ENCODE results near the gene TMEFF2. TPM values are rescaled to one million over a fixed set of nuclear protein-coding genes. Genes with fewer than 3 reads are reported as not detected.

Gene TMEFF2
- total RNA-seq, 2 experiments from 2014 or later: not detected

- no peak for TF ChIP-seq EZH2phosphoT487 (IDR thresholded peaks at IDR 0.05; ENCODE audit: borderline replicate concordance, low read depth, low read length)
- TF ChIP-seq CTCF (conservative IDR thresholded peaks at IDR 0.05; ENCODE audit: low read length): no peak
- no peak overlapping the region for H3K27ac ChIP-seq (ENCODE audit: low read depth, low read length, poor library complexity, severe bottlenecking)
- no peak overlapping the region for H2AFZ ChIP-seq (ENCODE audit: low read length)
- no peaks in the 10 kb centered on the region for H3K4me1 ChIP-seq (ENCODE audit: insufficient read depth, low read length, poor library complexity, severe bottlenecking)
- H3K9me3 ChIP-seq (ENCODE audit: low read length): no peaks in the 10 kb centered on the region
- no peak for DNase-seq (ENCODE audit: low spot score)
- no TSS peak for BruUV-seq (replicated peaks)
- H3K9me2 ChIP-seq (ENCODE audit: insufficient read depth, low read length): no peaks in the 10 kb centered on the region
- H3K36me3 ChIP-seq (ENCODE audit: insufficient read depth, low read length): no peaks in the 10 kb centered on the region
- no peak overlapping the region for H3K4me2 ChIP-seq (ENCODE audit: low read length)
- no peaks in the 10 kb centered on the region for H4K20me1 ChIP-seq (ENCODE audit: insufficient read depth, low read length)
- POLR2A ChIA-PET: interaction anchor here (0.7 to 1.5 kb wide), 4 partner anchors 11 to 24 kb away, joined by 3 to 5 read pairs (median 4); no protein-coding TSS in a partner anchor
- intact Hi-C loops (cut with micrococcal nuclease; ENCODE audit: unreplicated experiment): no loop called here
- CTCF ChIA-PET (ENCODE audit: unreplicated experiment): no interaction called here
- no peak overlapping the region for H3K4me3 ChIP-seq (ENCODE audit: low read depth, low read length, poor library complexity, severe bottlenecking)
- H3K79me2 ChIP-seq (ENCODE audit: insufficient read depth, low read depth, low read length): no peaks in the 10 kb centered on the region
Measured at GRCh38 chr2:192011196-192011595, 183.5 kb downstream of the TMEFF2 start.

- no peaks in the 10 kb centered on the region for H3K79me2 ChIP-seq (ENCODE audit: insufficient read depth, low read depth, low read length)
- no peaks in the 10 kb centered on the region for H3K9me3 ChIP-seq (ENCODE audit: low read length)
- no peak for DNase-seq (ENCODE audit: low spot score)
- no peak overlapping the region for H3K4me3 ChIP-seq (ENCODE audit: low read depth, low read length, poor library complexity, severe bottlenecking)
- H3K9me2 ChIP-seq (ENCODE audit: insufficient read depth, low read length): no peaks in the 10 kb centered on the region
- H4K20me1 ChIP-seq (ENCODE audit: insufficient read depth, low read length): no peaks in the 10 kb centered on the region
- H3K36me3 ChIP-seq (ENCODE audit: insufficient read depth, low read length): no peaks in the 10 kb centered on the region
- no peak overlapping the region for H2AFZ ChIP-seq (ENCODE audit: low read length)
- ChIA-PET CTCF (ENCODE audit: unreplicated experiment) (no interaction called here), POLR2A (interaction anchor here (0.9 to 1.5 kb wide), 3 partner anchors 10 to 69 kb away, joined by 3 to 4 read pairs (median 4); no protein-coding TSS in a partner anchor)
- no peak overlapping the region for H3K27ac ChIP-seq (ENCODE audit: low read depth, low read length, poor library complexity, severe bottlenecking)
- no peaks in the 10 kb centered on the region for H3K4me1 ChIP-seq (ENCODE audit: insufficient read depth, low read length, poor library complexity, severe bottlenecking)
- intact Hi-C loops (cut with micrococcal nuclease; ENCODE audit: unreplicated experiment): no loop called here
- BruUV-seq (replicated peaks): no TSS peak
- H3K4me2 ChIP-seq (ENCODE audit: low read length): no peak overlapping the region
- TF ChIP-seq CTCF (conservative IDR thresholded peaks at IDR 0.05; ENCODE audit: low read length): no peak
- no peak for TF ChIP-seq EZH2phosphoT487 (IDR thresholded peaks at IDR 0.05; ENCODE audit: borderline replicate concordance, low read depth, low read length)
Measured at GRCh38 chr2:192010073-192010472, 184.7 kb downstream of the TMEFF2 start.

- H3K4me3 ChIP-seq (ENCODE audit: low read depth, low read length, poor library complexity, severe bottlenecking): no peak overlapping the region
- TF ChIP-seq CTCF (conservative IDR thresholded peaks at IDR 0.05; ENCODE audit: low read length): no peak
- TF ChIP-seq EZH2phosphoT487 (IDR thresholded peaks at IDR 0.05; ENCODE audit: borderline replicate concordance, low read depth, low read length): no peak
- no peaks in the 10 kb centered on the region for H3K9me2 ChIP-seq (ENCODE audit: insufficient read depth, low read length)
- ChIA-PET CTCF (ENCODE audit: unreplicated experiment) (no interaction called here), POLR2A (interaction anchor here (0.6 kb wide), 1 partner anchor 383 kb away, joined by 4 read pairs; no protein-coding TSS in a partner anchor)
- no peak overlapping the region for H2AFZ ChIP-seq (ENCODE audit: low read length)
- H3K79me2 ChIP-seq (ENCODE audit: insufficient read depth, low read depth, low read length): no peaks in the 10 kb centered on the region
- H3K9me3 ChIP-seq (ENCODE audit: low read length): no peaks in the 10 kb centered on the region
- H3K27ac ChIP-seq (ENCODE audit: low read depth, low read length, poor library complexity, severe bottlenecking): no peak overlapping the region
- H3K36me3 ChIP-seq (ENCODE audit: insufficient read depth, low read length): no peaks in the 10 kb centered on the region
- intact Hi-C loops (cut with micrococcal nuclease; ENCODE audit: unreplicated experiment): no loop called here
- no TSS peak for BruUV-seq (replicated peaks)
- no peaks in the 10 kb centered on the region for H4K20me1 ChIP-seq (ENCODE audit: insufficient read depth, low read length)
- no peak overlapping the region for H3K4me2 ChIP-seq (ENCODE audit: low read length)
- H3K4me1 ChIP-seq (ENCODE audit: insufficient read depth, low read length, poor library complexity, severe bottlenecking): no peaks in the 10 kb centered on the region
- DNase-seq (ENCODE audit: low spot score): no peak
Measured at GRCh38 chr2:192007581-192008228, 187.0 kb downstream of the TMEFF2 start.
